GM13977 (cell line): ENCODE results near the gene CDH13.

Experiments
- DNase-seq: peaks from one replicate; pipeline ENCODE4 v3.0.0; 2012; ENCODE audit warnings: low spot score
- in situ Hi-C: fragments of 300-500 bp; cut with MboI; formaldehyde crosslinking; loops from one replicate; pipeline ENCODE4 v1.12.0; 2022; ENCODE audit warnings: low sequenced_read_pairs, low pct_unique_long_range_greater_than_20kb, mixed read lengths, inconsistent platforms; ENCODE audit not compliant: unreplicated experiment
- TF ChIP-seq, protein P1 (sequence below): IDR thresholded peaks from 2 replicates; pipeline ENCODE4 v1.5.1; 2012; ENCODE audit warnings: mild to moderate bottlenecking, control low read depth; ENCODE audit not compliant: insufficient read depth; ENCODE audit errors: extremely low read depth, missing control alignments

CDH13 gene

DNA sequence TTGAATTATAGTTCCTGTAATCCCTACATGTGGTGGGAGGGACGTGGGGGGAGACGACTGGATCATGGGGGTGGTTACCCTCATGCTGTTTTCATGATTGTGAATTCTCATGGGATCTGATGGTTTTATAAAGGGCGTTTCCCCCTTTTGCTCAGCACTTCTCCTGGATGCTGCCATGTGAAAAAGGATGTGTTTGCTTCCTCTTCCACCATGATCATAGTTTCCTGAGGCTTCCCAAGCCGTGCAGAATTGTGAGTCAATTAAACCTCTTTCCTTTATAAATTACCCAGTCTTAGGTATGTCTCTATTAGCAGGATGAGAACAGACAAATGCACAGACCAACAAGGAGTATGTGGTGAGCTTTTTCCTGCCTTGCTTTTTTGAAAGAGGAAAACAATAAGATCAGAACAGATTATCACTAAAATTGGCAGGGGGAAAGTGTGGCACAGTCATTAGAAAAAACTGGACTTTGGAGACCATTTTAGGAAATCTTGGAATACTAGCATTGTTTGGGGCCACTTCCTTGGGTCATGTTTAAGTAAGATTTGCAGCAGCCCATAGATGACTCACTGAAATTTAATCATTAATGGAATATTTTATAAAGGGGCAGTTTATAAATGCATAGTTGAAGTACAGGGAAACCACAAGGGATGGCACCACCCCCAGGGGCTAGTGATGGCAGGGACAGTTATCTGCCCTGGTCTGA lies 352.8 kb downstream of the CDH13 start:
- TF ChIP-seq, protein P1, sequence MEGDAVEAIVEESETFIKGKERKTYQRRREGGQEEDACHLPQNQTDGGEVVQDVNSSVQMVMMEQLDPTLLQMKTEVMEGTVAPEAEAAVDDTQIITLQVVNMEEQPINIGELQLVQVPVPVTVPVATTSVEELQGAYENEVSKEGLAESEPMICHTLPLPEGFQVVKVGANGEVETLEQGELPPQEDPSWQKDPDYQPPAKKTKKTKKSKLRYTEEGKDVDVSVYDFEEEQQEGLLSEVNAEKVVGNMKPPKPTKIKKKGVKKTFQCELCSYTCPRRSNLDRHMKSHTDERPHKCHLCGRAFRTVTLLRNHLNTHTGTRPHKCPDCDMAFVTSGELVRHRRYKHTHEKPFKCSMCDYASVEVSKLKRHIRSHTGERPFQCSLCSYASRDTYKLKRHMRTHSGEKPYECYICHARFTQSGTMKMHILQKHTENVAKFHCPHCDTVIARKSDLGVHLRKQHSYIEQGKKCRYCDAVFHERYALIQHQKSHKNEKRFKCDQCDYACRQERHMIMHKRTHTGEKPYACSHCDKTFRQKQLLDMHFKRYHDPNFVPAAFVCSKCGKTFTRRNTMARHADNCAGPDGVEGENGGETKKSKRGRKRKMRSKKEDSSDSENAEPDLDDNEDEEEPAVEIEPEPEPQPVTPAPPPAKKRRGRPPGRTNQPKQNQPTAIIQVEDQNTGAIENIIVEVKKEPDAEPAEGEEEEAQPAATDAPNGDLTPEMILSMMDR = no peak
- no peak for DNase-seq
- in situ Hi-C loops = no loop called here

DNA sequence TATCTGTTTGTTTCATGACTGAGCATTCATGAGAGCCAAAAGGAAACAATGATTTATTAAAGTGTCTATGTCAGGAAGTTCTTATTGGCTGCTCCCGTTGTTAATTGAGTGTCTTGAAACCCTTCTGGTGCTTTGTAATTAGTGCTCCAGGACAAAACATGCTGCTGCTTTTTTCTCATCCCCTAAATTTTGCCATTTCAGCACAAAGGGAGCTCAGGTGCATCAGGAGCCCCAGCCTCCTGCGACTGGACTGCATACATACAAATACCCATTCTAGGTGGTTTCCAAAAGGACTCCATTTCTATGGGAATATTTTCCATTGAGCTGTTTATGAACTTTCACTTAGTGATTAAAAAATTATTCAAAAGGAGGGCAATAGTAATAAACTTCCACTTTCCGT lies 354.0 kb downstream of the CDH13 start:
- in situ Hi-C loops = no loop called here
- TF ChIP-seq, protein P1 = no peak
- no peak for DNase-seq

DNA sequence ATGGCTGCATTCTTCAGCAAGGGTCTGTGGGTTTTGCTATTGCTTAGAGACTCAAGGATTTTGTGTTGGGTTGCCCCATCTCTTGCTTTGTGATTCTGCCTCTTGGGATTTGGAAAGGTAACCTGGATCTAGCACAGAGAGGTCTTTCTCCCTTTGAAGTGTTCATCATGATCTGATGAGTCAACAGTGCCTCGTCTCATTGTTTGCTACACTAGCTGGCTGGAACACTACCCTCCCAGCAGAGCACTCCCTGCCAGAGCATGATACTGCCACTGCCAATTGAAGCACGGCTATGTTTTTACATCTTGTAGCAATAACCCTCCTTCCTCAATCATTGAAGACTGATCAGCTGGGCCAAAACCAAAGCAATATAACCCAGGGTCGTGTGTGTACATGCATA lies 361.0 kb downstream of the CDH13 start:
- TF ChIP-seq, protein P1 = no peak
- in situ Hi-C loops = no loop called here
- DNase-seq = no peak

DNA sequence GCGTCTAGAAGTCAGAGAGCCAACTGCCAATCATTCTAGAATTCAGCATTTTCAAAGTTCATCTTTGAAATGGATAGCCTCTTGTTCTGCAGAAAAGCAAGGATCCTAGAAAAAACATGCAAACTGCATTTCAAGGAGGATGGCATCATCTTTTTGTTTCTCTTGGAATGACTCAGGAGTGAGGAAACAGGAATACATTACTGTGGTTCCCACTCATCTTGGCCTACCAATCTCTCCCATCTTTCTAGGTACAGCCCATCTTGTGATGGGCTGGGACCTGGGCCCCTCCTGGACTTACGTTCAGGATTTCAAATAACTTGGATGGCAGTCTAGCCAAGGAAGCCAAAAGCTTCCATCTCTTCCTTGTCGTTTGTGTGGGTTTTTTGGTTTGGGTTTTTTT lies 363.4 kb downstream of the CDH13 start:
- TF ChIP-seq, protein P1 = no peak
- in situ Hi-C loops = no loop called here
- DNase-seq = no peak

DNA sequence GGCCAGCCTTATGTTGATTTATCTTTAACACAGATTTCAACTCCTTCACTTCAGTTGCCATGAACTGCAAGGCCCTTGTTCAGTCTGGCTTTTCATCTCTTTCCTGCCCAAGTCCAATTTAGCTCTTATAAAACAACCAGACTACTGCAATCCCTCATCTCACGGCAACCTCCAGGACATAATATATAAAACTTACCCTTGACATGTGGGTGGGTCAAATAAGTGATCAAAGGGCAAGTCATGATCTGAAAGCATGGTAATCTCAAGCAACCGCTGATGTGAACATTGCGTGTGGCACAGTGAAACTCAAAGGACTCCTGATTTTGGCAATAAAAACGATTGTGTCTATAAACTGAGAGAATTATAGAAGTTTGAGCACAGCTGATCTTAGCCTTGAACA lies 364.6 kb downstream of the CDH13 start:
- in situ Hi-C loops = no loop called here
- TF ChIP-seq, protein P1 = no peak
- no peak for DNase-seq

DNA sequence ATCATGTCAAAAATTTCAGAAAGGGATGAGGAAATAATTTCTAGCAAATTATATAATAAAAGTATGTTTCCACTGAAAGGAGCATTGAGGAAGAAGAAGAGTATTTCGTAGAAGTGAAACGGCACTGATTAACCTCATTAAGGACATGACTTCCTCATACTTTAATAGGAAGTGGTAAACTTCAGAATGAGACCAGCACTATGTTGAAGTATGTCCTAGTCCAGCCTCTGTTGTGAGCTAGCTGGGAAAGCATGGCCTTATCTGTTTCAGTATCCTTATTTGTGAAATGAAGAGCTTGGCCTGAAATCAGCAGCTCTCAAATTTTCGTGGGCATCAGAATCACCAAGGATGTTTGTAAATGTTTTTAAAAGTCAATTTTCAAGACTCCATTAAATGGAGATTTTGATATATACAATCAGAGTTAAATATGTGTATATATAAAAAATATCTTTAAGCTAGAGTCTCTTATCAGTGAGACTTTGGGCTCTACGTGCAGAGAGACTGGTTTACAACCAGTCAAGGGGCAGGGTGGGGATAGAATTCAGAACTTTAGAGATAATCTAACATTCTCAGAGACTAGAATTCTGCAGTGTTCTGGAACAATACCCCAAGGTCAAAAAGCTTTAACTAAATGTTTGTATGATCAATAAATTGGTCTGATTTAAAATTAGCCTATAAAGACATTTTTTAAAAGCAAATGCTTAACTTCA lies 365.4 kb downstream of the CDH13 start:
- DNase-seq = no peak
- TF ChIP-seq, protein P1 = no peak
- in situ Hi-C loops = no loop called here
